Prostate gland (tissue), 2 donors: ENCODE measurements around the gene NOP53. TPM values are rescaled to one million over a fixed set of nuclear protein-coding genes. Genes with fewer than 3 reads are reported as not detected.
"Not testable (repeated sequence)": the region's sequence is repeated elsewhere in the genome, so short reads cannot be mapped to it uniquely, and the experiment has no call there.

ENCODE experiments used
- DNase-seq: peaks from one replicate; pipeline ENCODE4 v3.0.0-alpha.2; 2019; ENCODE audit warnings: low spot score
- H3K27ac ChIP-seq, 2 donors: fragments of 200-600 bp; sonication (generic); 2 replicates each; pipeline ENCODE4 v1.5.1; 2017 to 2019
- H3K27me3 ChIP-seq: fragments of 200-600 bp; sonication (generic); replicated peaks from 2 replicates; pipeline ENCODE4 v1.5.1; 2019; ENCODE audit not compliant: insufficient read depth
- H3K36me3 ChIP-seq, 2 donors: fragments of 200-600 bp; sonication (generic); 1 replicate in 1 of 2; 2 replicates in 1 of 2; pipeline versions ENCODE4 v1.5.1 to v1.8.1; 2017 to 2019
- H3K4me1 ChIP-seq: fragments of 200-600 bp; sonication (generic); replicated peaks from 2 replicates; pipeline ENCODE4 v1.5.1; 2019
- H3K4me3 ChIP-seq, 2 donors: fragments of 200-600 bp; sonication (generic); 2 replicates each; pipeline ENCODE4 v1.5.1; 2017 to 2019
- H3K9me3 ChIP-seq: fragments of 200-600 bp; sonication (generic); 2 replicates; pipeline ENCODE4 v1.5.1; 2017
- POLR2A ChIP-seq: fragments of 450-650 bp; IDR thresholded peaks from one replicate; pipeline ENCODE4 v1.6.1; 2016; ENCODE audit warnings: antibody characterized with exemption, mild to moderate bottlenecking
- POLR2AphosphoS5 ChIP-seq: sonication (generic); formaldehyde crosslinking; IDR thresholded peaks from one replicate; pipeline ENCODE4 v1.6.1; 2017; ENCODE audit warnings: antibody characterized with exemption
- WGBS: methylation state at CpG from one replicate; pipeline ENCODE4 v1.1.5; 2018; 5-methylcytosine and 5-hydroxymethylcytosine counted together
- intact Hi-C: fragments of 100-400 bp; cut with DNase I; formaldehyde crosslinking; loops from one replicate; pipeline ENCODE4 v1.14.2; 2022
- total RNA-seq, 2 donors: library from RNA; depleted of rRNA; stranded (reverse); fragments of >200 nt; gene quantifications; one replicate each; pipeline ENCODE4 v1.1.0, GENCODE V29; 2016
- TF ChIP-seq, protein P1 (sequence below), 4 experiments: fragments of 200-600 bp in 2 of 4; fragments of 450-650 bp in 2 of 4; sonication (generic) in 2 of 4; IDR thresholded peaks; 1 replicate in 3 of 4; 2 replicates in 1 of 4; pipeline ENCODE4 v1.5.1; 2016 to 2019; ENCODE audit warnings: antibody characterized with exemption in 4 of 4, mild to moderate bottlenecking in 2 of 4, moderate library complexity in 2 of 4

Gene NOP53
- total RNA-seq, 2 donors from 2014 or later, result 465 to 586 TPM

DNA sequence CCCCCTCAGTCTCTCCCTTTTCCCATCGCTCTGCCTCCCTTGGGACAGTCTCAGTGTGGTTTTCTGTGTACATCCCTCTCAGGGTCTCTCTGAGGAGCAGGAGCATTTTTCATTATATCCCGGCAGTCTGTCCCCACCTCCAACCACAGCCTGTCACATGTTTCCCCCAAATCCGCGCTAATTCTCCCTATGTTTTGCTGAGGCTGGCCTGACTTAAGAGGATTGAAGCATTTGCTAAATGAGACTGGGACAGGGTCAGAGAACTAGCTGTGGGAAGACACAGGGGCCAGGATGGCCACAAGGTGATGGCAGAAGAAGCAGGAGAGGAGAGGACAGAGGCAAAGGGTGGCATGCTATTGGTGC, 53.5 kb downstream of the NOP53 start:
- 77% methylated on average over 4 of the region's 4 CpGs for WGBS
- Histone ChIP-seq H3K4me3 (no peak overlapping the region), H3K27me3 (no peaks in the 10 kb centered on the region), H3K36me3 (no peaks in the 10 kb centered on the region), H3K27ac (no peak overlapping the region), H3K4me1 (no peaks in the 10 kb centered on the region), H3K9me3 (no peaks in the 10 kb centered on the region)
- no peak for DNase-seq
- intact Hi-C loops, result no loop called here
- TF ChIP-seq POLR2AphosphoS5 (no peak), POLR2A (no peak)
- TF ChIP-seq, protein P1, sequence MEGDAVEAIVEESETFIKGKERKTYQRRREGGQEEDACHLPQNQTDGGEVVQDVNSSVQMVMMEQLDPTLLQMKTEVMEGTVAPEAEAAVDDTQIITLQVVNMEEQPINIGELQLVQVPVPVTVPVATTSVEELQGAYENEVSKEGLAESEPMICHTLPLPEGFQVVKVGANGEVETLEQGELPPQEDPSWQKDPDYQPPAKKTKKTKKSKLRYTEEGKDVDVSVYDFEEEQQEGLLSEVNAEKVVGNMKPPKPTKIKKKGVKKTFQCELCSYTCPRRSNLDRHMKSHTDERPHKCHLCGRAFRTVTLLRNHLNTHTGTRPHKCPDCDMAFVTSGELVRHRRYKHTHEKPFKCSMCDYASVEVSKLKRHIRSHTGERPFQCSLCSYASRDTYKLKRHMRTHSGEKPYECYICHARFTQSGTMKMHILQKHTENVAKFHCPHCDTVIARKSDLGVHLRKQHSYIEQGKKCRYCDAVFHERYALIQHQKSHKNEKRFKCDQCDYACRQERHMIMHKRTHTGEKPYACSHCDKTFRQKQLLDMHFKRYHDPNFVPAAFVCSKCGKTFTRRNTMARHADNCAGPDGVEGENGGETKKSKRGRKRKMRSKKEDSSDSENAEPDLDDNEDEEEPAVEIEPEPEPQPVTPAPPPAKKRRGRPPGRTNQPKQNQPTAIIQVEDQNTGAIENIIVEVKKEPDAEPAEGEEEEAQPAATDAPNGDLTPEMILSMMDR (IDR thresholded peaks at IDR 0.05), result no peak

DNA sequence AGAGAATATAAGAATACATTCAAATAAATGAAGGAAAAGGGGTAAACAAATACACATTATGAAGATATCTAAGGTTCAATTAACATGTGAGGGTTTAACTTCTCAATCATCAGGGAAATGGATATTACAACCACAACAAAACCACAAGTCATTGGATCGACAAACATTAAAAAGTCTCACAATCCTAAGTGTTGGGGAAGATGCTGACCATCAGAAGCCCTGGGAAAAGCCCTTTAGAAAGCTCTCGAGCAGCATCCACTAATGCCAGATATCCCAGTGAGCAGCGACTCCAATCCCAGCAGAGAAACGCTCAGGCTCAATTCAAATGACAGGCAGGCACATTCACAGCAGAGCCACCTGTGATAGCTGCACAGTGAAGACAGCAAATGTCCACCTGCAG, 55.9 kb downstream of the NOP53 start:
- Histone ChIP-seq H3K4me1 (no peaks in the 10 kb centered on the region), H3K9me3 (no peaks in the 10 kb centered on the region), H3K36me3 (no peaks in the 10 kb centered on the region), H3K4me3 (no peak overlapping the region), H3K27ac (no peak overlapping the region), H3K27me3 (no peaks in the 10 kb centered on the region)
- DNase-seq, result no peak
- intact Hi-C loops, result no loop called here
- WGBS, result 97% methylated on average over 4 of the region's 4 CpGs
- TF ChIP-seq POLR2AphosphoS5 (no peak), POLR2A (no peak)
- TF ChIP-seq, protein P1 (IDR thresholded peaks at IDR 0.05), result no peak

DNA sequence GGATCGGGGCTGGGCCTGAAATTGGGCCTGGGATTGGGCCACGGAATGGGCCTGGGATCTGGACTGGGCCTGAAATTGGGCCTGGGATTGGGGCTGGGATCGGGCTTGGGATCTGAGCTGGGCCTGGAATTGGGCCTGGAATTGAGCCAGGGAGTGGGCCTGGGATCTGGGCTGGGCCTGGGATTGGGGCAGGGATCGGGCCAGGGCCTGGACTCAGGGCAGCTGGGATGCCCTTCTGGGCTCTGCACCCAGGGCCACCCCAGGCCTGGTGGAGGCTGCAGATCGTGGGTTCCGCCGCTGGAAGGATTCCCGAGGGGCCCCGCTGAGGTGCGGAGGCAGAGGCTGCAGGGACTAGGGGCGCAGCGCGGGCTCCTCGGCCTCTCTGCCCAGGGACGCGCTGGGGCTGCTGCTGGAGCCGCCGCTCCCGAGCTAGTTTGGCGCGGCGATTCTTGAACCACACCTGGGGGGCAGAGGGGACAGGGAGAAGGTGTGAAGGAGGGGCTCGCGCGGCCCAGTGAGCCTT, 57.2 kb downstream of the NOP53 start:
- intact Hi-C loops, result no loop called here
- DNase-seq, result no peak
- TF ChIP-seq POLR2AphosphoS5 (no peak), POLR2A (no peak)
- TF ChIP-seq, protein P1 (IDR thresholded peaks at IDR 0.05), result no peak
- Histone ChIP-seq H3K4me1 (no peaks in the 10 kb centered on the region), H3K27ac (no peak overlapping the region), H3K27me3 (no peaks in the 10 kb centered on the region), H3K9me3 (no peaks in the 10 kb centered on the region), H3K4me3 (no peak overlapping the region), H3K36me3 (no peaks in the 10 kb centered on the region)
- 95% methylated on average over 25 of the region's 25 CpGs for WGBS

DNA sequence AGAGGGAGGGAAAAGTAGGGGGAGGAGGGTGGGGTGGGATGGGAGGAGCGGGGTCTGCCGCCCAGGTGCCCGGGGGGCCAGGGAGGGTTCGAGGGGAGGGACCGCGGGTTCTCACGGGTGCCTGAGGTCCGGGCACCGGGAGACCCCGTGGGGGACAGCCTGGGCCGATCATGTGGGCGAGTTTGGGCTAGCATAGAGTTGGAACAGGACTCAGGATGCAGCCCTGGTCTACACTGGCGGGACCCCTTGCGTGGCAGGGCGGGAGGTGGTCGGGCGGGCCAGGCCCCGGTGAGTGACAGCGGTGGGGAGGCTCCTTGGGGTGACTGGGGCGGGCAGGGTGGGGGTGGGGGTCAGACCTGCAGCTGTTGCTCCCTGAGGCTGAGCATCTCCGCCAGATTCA, 57.8 kb downstream of the NOP53 start:
- H3K36me3 ChIP-seq, H3K9me3 ChIP-seq, intact Hi-C loops, H3K27me3 ChIP-seq, H3K27ac ChIP-seq, DNase-seq, H3K4me1 ChIP-seq, H3K4me3 ChIP-seq: not testable (repeated sequence)
- WGBS, result 69% methylated on average over 17 of the region's 21 CpGs

DNA sequence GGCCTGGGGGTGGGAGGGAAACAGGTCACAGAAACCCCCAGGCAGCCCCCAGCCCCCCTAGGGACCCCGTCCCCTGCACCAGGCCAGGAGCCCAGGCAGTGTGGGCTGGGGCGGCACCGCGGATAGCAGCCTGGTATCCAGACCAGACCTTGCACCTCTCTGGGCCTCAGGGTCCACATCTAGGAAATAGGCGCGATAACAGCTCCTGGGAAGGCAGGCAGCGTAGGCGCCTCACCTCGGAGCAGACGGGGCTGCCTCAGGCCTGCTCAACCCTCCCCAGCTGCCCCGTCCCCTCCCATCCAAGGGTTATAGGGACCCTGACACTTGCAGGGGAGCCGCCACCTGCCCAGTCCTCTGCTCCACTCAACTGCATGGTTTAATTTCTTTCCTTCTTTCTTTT, 58.3 kb downstream of the NOP53 start:
- H3K4me3 ChIP-seq, H3K4me1 ChIP-seq, H3K9me3 ChIP-seq, H3K27me3 ChIP-seq, intact Hi-C loops, DNase-seq, H3K27ac ChIP-seq, H3K36me3 ChIP-seq: not testable (repeated sequence)
- WGBS, result no CpG with 5 or more reads among the region's 12 CpGs

DNA sequence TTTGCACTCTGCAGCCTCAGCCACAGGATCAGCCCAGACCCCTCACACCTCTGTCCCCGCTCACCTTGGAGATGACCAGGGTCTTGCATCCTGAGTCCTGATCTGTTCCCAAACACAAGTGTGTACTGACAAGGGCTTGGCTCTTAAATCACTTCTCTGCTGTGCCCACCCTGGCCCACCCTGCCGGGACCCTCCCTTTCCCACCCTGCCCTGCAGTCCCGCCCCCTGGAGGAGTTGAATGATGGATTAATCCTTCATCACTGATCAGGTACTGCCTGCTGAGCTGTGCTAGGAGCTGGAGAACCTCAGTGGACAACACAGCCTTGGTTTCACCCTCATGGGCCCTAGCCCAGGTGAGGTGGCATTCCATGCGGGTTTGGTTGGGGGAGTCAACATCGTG, 59.1 kb downstream of the NOP53 start, which contains the start of gene TPRX1:
TSS of gene TPRX1 (minus strand) at position 101 of the 400 bp plus-strand sequence. CDS start at position 89, 12 bp downstream.
- H3K27me3 ChIP-seq, H3K27ac ChIP-seq, H3K4me3 ChIP-seq, intact Hi-C loops, H3K4me1 ChIP-seq, DNase-seq, H3K9me3 ChIP-seq, H3K36me3 ChIP-seq: not testable (repeated sequence)
- 87% methylated on average over 3 of the region's 5 CpGs for WGBS
